Neural progenitor cell (in vitro differentiated cells): Measurements from ENCODE around the gene CENATAC. TPM values are rescaled to one million over a fixed set of nuclear protein-coding genes. Genes with fewer than 3 reads are reported as not detected.

Source experiments
- DNase-seq: peaks from one replicate; pipeline ENCODE4 v3.0.0-alpha.2; 2016; ENCODE audit warnings: low spot score
- H2AFZ ChIP-seq: fragments of 200-600 bp; sonication (generic); replicated peaks from 2 replicates; pipeline ENCODE4 v1.6.1; 2016; ENCODE audit warnings: antibody characterized with exemption
- H3F3A ChIP-seq: fragments of 200-600 bp; sonication (generic); 2 replicates; pipeline ENCODE4 v1.6.1; 2016; ENCODE audit warnings: antibody characterized with exemption, low read depth
- H3K27ac ChIP-seq: fragments of 200-600 bp; sonication (generic); 2 replicates; pipeline ENCODE4 v1.5.1; 2016; ENCODE audit warnings: mild to moderate bottlenecking
- H3K27me3 ChIP-seq: fragments of 200-600 bp; sonication (generic); 2 replicates; pipeline ENCODE4 v1.6.1; 2016; ENCODE audit warnings: mild to moderate bottlenecking, moderate library complexity
- H3K36me3 ChIP-seq: fragments of 200-600 bp; sonication (generic); 2 replicates; pipeline ENCODE4 v1.5.1; 2016
- H3K4me1 ChIP-seq: fragments of 200-600 bp; sonication (generic); 2 replicates; pipeline ENCODE4 v1.6.1; 2016; ENCODE audit warnings: mixed run types
- H3K4me2 ChIP-seq: fragments of 200-600 bp; sonication (generic); 2 replicates; pipeline ENCODE4 v1.6.1; 2016
- H3K4me3 ChIP-seq: fragments of 200-600 bp; sonication (generic); 2 replicates; pipeline ENCODE4 v1.5.1; 2016
- H3K79me2 ChIP-seq: fragments of 200-600 bp; sonication (generic); 2 replicates; pipeline ENCODE4 v1.6.1; 2016; ENCODE audit warnings: low read depth
- H3K9ac ChIP-seq: fragments of 200-600 bp; sonication (generic); 2 replicates; pipeline ENCODE4 v1.6.1; 2016
- H3K9me3 ChIP-seq: fragments of 200-600 bp; sonication (generic); 2 replicates; pipeline ENCODE4 v1.5.1; 2016; ENCODE audit warnings: low read depth
- H4K20me1 ChIP-seq: fragments of 200-600 bp; sonication (generic); 2 replicates; pipeline ENCODE4 v1.6.1; 2016; ENCODE audit warnings: low read depth
- H3K27ac Mint-ChIP-seq: 3 replicates; pipeline ENCODE4 v1.8.0; 2021; ENCODE audit warnings: mixed read lengths
- H3K27me3 Mint-ChIP-seq: 2 replicates; pipeline ENCODE4 v1.8.0; 2022; ENCODE audit warnings: low read depth, mild to moderate bottlenecking, inconsistent platforms, moderate library complexity, mixed read lengths; ENCODE audit not compliant: insufficient read depth
- H3K36me3 Mint-ChIP-seq: 3 replicates; pipeline ENCODE4 v1.8.0; 2021; ENCODE audit warnings: mixed read lengths
- H3K4me1 Mint-ChIP-seq: 3 replicates; pipeline ENCODE4 v1.8.0; 2021; ENCODE audit warnings: mixed read lengths
- H3K4me3 Mint-ChIP-seq: 3 replicates; pipeline ENCODE4 v1.8.0; 2021; ENCODE audit warnings: mild to moderate bottlenecking, moderate library complexity, mixed read lengths
- H3K9me3 Mint-ChIP-seq: 3 replicates; pipeline ENCODE4 v1.8.0; 2020; ENCODE audit warnings: mixed read lengths
- EZH2 ChIP-seq: fragments of 200-600 bp; sonication (generic); IDR thresholded peaks from 2 replicates; pipeline ENCODE4 v1.6.1; 2017; ENCODE audit warnings: antibody characterized with exemption, mild to moderate bottlenecking, moderate library complexity
- EZH2phosphoT487 ChIP-seq: fragments of 200-600 bp; sonication (generic); IDR thresholded peaks from 2 replicates; pipeline ENCODE4 v1.6.1; 2017; ENCODE audit warnings: antibody characterized with exemption
- total RNA-seq: library from RNA; depleted of rRNA; stranded (reverse); fragments of >200 nt; gene quantifications from 2 replicates; pipeline ENCODE4 v1.2.3, GENCODE V29; 2015; ENCODE audit warnings: low replicate concordance
- TF ChIP-seq, protein P1 (sequence below): fragments of 200-600 bp; sonication (generic); IDR thresholded peaks from 2 replicates; pipeline ENCODE4 v1.5.1; 2017; ENCODE audit warnings: antibody characterized with exemption, mild to moderate bottlenecking

Gene CENATAC
- total RNA-seq, 1 donor from 2014 or later, result 46.4 TPM

DNA sequence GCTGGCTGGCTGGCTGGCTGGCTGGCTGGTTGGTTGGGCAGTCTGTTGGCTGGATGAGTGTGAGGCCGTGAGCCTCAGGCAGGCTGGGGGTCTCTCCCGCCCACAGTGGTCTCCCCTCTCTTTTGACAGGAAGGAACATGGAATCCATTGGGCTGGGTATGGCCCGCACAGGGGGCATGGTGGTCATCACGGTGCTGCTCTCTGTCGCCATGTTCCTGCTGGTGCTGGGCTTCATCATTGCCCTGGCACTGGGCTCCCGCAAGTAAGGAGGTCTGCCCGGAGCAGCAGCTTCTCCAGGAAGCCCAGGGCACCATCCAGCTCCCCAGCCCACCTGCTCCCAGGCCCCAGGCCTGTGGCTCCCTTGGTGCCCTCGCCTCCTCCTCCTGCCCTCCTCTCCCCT, 40.0 kb upstream of the CENATAC start:
- Histone ChIP-seq H3K79me2 (no peaks in the 10 kb centered on the region), H3K9ac (no peak overlapping the region), H3K4me3 (no peak overlapping the region), H3K4me1 (no peaks in the 10 kb centered on the region), H2AFZ (no peak overlapping the region), H3F3A (peaks cover 3% of the 10 kb centered on the region), H3K36me3 (no peaks in the 10 kb centered on the region), H3K27me3 (peaks cover 5% of the 10 kb centered on the region), H3K9me3 (no peaks in the 10 kb centered on the region), H3K27ac (no peak overlapping the region), H4K20me1 (no peaks in the 10 kb centered on the region), H3K4me2 (no peak overlapping the region)
- peaks cover 25% of the 10 kb centered on the region for H3K4me1 Mint-ChIP-seq
- H3K36me3 Mint-ChIP-seq, result no peaks in the 10 kb centered on the region
- no peak overlapping the region for H3K4me3 Mint-ChIP-seq
- no peak for TF ChIP-seq EZH2phosphoT487
- TF ChIP-seq, protein P1, sequence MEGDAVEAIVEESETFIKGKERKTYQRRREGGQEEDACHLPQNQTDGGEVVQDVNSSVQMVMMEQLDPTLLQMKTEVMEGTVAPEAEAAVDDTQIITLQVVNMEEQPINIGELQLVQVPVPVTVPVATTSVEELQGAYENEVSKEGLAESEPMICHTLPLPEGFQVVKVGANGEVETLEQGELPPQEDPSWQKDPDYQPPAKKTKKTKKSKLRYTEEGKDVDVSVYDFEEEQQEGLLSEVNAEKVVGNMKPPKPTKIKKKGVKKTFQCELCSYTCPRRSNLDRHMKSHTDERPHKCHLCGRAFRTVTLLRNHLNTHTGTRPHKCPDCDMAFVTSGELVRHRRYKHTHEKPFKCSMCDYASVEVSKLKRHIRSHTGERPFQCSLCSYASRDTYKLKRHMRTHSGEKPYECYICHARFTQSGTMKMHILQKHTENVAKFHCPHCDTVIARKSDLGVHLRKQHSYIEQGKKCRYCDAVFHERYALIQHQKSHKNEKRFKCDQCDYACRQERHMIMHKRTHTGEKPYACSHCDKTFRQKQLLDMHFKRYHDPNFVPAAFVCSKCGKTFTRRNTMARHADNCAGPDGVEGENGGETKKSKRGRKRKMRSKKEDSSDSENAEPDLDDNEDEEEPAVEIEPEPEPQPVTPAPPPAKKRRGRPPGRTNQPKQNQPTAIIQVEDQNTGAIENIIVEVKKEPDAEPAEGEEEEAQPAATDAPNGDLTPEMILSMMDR, result no peak
- no peak for TF ChIP-seq EZH2
- H3K9me3 Mint-ChIP-seq, result no peaks in the 10 kb centered on the region
- no peak overlapping the region for H3K27ac Mint-ChIP-seq
- no peak for DNase-seq
- peaks cover 10% of the 10 kb centered on the region for H3K27me3 Mint-ChIP-seq

DNA sequence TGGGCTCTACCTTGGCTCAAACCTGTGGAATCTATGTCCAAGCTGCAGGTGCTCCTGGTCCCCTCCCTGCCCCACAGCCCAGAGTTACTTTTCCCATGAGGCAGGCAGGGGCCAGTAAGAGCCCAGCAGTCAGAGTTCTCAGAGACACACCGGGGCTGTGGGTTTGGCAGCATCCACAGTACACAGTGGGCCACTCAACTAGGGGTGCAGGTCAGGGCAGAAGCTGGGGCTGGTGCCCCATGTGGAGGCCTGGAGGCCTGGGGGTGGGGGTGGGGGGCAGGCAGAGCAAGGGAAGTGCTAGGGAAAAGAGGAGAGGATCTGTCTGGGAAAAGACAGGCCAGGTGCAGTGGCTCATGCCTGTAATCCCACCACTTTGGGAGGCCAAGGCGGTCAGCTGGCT, 39.4 kb upstream of the CENATAC start:
- Mint-ChIP-seq H3K27me3 (peaks cover 10% of the 10 kb centered on the region), H3K27ac (no peak overlapping the region)
- no peak overlapping the region for H3K4me3 ChIP-seq

DNA sequence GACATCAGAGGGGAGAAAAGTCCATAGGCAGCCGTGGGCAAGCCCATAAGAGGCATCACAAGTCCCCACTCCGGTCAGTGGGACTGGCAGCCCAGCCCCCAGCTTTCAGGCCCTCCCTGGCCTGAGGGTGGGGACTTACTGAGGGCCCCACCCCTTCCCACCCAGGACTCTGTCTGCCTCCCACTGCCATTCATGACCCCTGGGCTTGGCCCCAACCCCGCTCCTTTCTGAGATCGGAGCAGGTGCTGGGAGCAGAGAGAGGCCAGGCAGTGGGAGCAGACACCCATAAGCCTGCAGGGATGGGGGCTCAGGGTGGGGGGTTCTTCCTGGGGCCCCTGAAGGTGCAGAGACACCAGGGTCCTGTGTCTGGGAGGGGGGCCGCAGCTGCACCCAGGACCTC, 36.7 kb upstream of the CENATAC start:
- no peaks in the 10 kb centered on the region for H3F3A ChIP-seq
- DNase-seq, result no peak
- Mint-ChIP-seq H3K36me3 (no peaks in the 10 kb centered on the region), H3K9me3 (no peaks in the 10 kb centered on the region), H3K4me3 (no peak overlapping the region), H3K4me1 (peaks cover 3% of the 10 kb centered on the region), H3K27ac (no peak overlapping the region), H3K27me3 (peaks cover 10% of the 10 kb centered on the region)
- H3K4me2 ChIP-seq, result no peak overlapping the region
- no peak overlapping the region for H3K27ac ChIP-seq
- peak overlapping the region; percentile 34 for H2AFZ ChIP-seq
- H3K27me3 ChIP-seq, result no peaks in the 10 kb centered on the region
- TF ChIP-seq EZH2phosphoT487, result no peak
- TF ChIP-seq, protein P1, result no peak
- no peak for TF ChIP-seq EZH2
- no peak overlapping the region for H3K9ac ChIP-seq
- no peaks in the 10 kb centered on the region for H3K79me2 ChIP-seq
- no peaks in the 10 kb centered on the region for H3K36me3 ChIP-seq
- H3K4me3 ChIP-seq, result no peak overlapping the region
- no peaks in the 10 kb centered on the region for H3K4me1 ChIP-seq
- no peaks in the 10 kb centered on the region for H3K9me3 ChIP-seq
- no peaks in the 10 kb centered on the region for H4K20me1 ChIP-seq

More for the DNA sequence above, 39.4 kb upstream of the CENATAC start:
- no peak overlapping the region for H3K4me2 ChIP-seq
- peaks cover 20% of the 10 kb centered on the region for H3K4me1 Mint-ChIP-seq
- no peaks in the 10 kb centered on the region for H3K9me3 Mint-ChIP-seq
- peaks cover 4% of the 10 kb centered on the region for H3K27me3 ChIP-seq
- no peaks in the 10 kb centered on the region for H4K20me1 ChIP-seq
- no peak for DNase-seq
- no peak overlapping the region for H3K4me3 Mint-ChIP-seq
- H3K36me3 Mint-ChIP-seq, result no peaks in the 10 kb centered on the region
- TF ChIP-seq EZH2phosphoT487, result no peak
- TF ChIP-seq EZH2, result no peak
- TF ChIP-seq, protein P1, result no peak
- H3K9ac ChIP-seq, result no peak overlapping the region
- H3K79me2 ChIP-seq, result no peaks in the 10 kb centered on the region
- no peak overlapping the region for H3K27ac ChIP-seq
- H2AFZ ChIP-seq, result no peak overlapping the region
- H3F3A ChIP-seq, result no peaks in the 10 kb centered on the region
- H3K9me3 ChIP-seq, result no peaks in the 10 kb centered on the region
- H3K4me1 ChIP-seq, result no peaks in the 10 kb centered on the region
- H3K36me3 ChIP-seq, result no peaks in the 10 kb centered on the region
